T1000 (cell line): ENCODE results near the gene PRPF31.
"Not testable (repeated sequence)": the region's sequence is repeated elsewhere in the genome, so short reads cannot be mapped to it uniquely, and the experiment has no call there.

ENCODE experiments used
- DNase-seq: peaks from one replicate; lab custom pipeline; 2025; ENCODE audit warnings: mixed read lengths; lab: John Stamatoyannopoulos, UW

PRPF31 gene

DNA sequence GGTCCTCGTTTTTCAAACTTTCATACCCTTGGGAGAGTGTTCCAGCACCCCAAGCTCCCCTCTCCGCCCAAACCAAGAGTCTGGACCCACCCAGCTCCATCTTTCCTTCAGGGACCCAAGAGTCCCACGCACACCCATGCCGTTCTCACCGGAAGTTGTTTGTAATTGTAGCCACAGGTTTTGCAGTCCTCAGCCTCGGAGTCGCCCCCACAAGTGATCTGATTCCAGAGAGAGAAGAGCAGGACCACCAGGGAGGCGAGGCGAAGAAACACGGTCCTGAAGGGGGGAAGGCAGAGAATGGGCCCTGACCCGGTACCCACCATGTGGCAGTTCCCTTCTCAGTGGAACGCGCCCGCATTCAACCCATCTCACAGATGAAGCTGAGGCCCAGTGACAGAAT, 47.3 kb downstream of the PRPF31 start:
- DNase-seq, result no peak

DNA sequence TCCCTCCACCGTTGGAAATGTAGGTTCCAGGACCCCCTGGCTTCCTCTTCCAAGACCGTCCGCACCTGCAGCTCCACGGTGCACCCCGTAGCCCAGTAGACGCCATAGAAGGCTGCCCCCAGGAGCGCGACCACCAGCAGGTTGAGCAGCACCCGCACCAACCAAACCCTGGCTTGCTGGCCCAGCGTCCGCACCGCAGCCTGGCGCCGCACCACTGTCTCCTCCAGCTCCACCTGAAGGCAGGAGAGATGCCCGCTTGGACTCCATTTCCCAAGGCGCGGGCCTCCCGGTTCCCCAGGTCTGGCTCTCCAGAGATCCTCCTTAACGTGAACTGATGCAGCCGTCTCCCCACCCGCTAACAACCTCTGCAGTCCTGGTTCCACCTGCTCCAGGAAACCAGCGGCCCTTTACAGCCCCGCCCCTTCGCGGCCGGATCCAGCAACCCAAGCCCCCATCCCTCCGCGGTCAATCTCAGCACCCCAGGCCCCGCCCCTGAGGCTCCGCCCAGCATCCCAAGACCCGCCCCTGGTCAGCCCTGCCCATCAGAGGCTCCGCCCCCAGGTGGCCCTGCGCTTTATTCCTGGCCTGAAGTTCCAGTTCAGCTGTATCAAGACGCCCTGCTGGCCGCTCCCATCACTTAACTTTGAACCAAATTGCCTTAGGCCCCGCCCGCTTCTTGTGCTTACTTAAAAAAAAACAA, 49.0 kb downstream of the PRPF31 start:
- DNase-seq, result peak; percentile 49

DNA sequence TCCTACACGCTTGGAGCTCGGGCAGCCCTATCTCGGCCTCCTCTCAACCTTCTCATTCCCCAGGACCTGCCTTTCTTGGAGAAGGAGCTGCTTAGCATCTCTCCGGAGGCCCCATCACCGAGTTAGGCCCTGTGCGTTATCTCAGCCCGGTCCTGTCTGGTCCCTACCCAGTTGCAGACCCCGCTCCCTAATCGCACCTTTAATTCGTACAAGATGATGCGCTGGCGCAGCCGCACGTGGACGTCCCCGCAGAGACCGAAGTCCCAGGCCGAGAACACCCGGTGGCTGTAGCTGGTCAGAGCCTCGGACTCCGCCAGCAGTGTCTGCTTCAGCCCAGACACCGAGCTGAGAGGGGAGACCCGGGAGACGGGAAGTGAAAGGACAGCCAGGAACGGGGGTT, 49.7 kb downstream of the PRPF31 start:
- no peak for DNase-seq

DNA sequence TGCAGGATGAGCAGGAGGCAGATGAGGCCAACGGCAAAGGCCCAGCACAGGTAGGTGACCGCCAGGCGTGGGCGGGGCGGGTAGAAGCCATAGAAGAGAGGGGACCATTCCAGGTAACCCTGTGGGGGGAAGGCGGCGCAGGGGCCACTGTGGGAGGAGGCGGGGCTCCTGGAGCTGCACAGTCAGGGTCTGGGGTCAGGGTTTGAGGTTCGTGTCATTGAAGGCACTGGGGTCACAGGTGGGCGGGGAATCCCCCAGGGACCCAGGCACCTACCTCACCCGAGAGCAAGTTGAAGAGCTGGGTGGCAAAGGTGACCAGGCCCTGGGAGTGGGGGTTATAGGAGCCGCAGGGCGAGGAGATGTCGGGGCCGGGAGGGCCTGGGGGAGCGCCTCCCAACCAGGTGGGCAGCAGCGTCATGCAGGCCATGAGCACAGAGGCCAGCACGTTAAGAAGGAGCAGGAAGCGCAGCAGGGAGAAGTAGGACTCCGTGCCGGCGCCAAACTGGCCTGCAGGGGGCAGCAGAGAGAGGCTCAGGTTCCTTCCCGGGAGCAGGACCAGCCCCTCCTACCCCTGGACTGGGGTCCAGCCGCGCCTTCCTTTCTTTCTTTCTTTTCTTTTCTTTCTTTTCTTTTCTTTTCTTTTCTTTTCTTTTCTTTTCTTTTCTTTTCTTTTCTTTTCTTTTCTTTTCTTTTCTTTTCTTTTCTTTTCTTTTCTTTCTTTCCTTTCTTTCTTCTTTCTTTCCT, 52.8 kb downstream of the PRPF31 start:
- peak; percentile 79 for DNase-seq

DNA sequence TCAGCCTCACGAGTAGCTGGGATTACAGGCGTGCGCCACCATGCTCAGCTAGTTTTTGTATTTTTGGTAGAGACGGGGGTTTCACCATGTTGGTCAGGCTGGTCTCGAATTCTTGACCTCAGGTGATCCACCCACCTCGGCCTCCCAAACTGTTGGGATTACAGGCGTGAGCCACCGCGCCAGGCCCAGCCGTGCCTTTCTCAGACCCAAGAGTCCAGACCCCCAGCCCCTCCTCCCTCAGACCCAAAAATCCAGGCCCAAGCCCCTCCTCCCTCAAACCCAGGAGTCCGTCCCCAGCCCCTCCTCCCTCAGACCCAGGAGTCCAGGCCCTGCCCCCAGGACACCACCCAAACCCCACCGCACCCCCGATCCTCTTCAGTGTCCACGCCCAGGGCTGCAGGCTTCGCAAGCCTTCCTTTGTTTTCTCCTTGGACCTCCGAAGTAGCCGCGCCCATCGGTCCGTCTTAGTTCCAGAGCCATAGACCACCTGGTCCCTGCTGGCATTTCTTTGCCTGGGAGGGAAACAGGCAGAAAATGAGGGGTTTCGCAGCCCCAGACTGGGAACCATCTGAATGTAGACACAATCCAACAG, 53.7 kb downstream of the PRPF31 start:
- DNase-seq, result no peak

DNA sequence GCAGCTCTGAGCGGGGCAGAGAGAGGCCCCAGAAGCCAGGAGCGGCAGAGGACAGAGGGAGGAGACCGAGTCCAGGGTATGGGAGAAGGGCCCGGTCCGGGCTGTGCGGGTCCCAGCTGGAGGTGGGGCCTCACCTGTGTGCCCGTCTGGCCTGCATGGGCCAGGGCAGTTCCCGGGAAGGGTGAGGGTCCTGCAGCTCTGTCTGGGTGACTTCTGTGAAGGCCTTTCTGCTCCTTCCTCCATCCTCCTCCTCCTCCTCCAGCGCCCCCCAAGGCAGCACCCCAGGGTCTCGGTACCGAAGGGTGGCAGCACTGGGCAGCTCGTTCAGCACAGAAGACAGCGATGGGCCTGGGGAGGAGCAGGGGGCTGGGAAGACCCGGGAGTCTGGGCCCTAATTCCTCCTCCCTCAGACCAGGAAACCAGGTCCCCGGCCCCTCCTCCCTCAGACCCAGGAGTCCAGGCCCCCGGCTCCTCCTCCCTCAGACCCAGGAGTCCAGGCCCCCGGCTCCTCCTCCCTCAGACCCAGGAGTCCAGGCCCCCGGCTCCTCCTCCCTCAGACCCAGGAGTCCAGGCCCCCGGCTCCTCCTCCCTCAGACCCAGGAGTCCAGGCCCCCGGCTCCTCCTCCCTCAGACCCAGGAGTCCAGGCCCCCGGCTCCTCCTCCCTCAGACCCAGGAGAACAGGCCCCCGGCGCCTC, 56.3 kb downstream of the PRPF31 start:
- not testable (repeated sequence) for DNase-seq

DNA sequence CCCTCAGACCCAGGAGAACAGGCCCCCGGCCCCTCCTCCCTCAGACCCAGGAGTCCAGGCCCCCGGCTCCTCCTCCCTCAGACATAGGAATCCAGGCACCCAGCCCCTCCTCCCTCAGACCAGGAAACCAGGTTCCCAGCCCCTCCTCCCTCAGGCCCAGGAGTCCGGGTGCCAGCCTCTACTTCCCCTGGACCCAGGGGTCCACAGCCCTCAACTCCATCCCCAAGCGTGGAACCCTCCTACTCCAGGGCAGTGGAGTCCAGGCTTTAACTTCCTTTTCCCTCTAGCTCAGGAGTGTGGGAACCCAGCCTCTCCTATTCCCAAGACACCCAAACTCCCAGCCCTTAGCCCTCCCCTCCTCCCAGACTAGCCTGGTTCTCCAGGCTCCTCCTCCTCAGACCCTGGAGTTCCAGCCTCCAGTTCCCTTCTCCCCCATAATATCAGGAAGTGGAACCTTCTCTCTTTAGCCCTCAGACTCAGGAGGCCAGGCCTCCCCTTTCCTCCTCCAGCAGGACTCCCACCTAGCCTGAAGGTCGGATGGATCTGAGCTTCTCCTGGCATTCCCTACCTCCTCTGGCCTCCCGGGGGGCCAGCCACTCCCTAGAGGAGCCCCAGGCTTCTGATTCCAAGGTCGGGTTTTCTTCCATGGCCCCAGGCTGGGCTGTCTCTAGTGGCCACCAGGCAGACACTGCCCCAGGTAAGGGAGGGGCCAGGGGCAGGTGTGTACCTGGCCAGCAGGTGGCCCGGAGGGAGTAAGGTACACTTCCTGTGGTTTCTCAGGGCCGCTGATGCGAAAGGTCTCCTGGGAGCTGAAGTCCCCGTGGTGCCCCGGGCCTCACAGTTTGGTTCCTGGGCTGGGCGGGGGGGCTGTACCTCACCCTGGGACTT, 57.2 kb downstream of the PRPF31 start, which contains the start of gene TMC4:
Gene TMC4 (minus strand): TSS at position 690 of the 888 bp plus-strand sequence. CDS start 43 bp downstream, at position 647.
- DNase-seq, result no peak

DNA sequence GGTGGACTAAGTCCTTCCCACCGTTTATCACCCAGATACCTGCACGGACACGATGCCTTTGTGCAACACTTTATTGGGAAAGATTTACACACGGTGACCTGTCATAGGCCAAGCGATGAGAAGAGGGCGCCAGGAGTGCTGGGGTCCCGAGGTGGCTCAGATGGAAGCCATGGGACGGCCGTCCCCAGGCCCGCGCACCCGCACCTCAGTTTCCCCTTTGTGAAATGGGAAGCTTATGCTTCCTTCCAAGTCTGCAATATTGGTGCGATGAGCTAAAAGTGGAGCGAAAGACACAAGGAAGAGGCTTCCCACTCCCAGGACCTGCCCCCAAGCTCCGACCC, 57.8 kb downstream of the PRPF31 start:
- no peak for DNase-seq

DNA sequence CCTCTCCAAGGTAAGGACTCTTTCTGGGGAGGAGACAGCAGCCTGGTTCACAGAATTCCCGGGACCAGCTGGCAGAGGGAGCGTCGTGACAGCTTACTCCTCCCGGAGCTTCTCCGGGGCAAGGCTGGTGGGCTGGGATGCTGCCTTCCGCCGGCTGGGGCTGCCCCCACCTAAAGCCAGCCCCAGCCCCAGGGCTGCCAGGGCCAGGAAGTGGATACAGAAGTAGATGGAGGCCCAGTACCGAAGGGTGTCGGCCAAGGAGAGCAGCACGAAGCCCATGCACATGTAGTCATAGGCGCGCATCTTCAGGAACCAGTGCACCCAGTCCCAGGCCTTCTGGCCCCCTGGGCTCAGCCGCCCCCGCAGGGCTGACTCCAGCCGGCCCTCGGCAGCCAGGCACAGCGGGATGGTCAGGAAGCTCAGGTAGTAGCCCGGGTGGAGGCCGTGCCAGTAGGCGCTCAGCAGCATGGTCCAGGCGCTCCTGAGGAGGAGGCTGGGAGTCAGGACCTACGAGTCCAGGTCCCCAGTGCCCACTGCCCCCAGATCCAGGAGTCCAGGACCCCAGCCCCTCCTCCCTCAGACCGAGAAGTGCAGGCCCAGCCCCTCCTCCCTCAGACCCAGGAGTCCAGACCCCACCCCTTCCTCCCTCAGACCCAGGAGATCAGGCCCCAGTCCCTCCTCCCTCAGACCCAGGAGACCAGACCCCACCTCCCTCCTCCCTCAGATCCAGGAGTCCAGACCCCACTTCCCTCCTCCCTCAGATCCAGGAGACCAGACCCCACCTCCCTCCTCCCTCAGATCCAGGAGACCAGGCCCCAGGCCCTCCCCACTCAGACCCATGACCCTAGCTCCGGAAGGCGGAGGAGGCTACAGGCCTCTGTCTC, 58.6 kb downstream of the PRPF31 start:
- no peak for DNase-seq

DNA sequence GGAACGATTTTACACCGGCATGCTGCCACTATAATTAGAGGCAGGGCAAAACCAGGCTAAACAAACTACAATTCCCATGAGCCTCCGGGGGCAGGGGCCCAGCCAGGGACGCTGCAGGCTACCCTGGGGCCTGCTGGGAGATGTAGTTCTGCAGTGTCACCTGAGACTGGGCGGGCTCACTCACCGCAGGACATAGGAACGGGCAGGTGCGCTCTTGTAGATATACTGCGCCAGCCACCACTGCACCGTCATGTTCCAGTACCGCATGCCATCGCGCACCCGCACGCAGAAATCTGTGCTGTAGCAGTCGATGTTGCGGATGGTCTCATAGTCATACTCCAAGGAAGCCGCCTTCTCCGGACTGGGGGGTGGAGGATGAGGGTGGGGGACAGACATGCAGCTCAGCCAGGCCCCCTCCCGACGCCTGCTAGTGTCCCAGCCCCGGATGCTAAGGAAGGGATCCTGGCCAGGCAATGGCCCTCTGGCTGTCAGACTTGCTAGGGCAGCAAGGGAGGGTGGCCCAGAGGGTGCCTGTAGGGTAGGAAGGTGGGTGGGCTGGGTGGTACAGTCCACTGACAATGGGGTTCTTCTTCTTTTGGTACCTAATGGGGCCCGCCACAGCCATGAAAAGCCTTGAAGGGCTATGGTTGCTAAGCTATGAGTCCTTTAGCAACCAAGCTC, 63.2 kb downstream of the PRPF31 start:
- DNase-seq, result no peak

DNA sequence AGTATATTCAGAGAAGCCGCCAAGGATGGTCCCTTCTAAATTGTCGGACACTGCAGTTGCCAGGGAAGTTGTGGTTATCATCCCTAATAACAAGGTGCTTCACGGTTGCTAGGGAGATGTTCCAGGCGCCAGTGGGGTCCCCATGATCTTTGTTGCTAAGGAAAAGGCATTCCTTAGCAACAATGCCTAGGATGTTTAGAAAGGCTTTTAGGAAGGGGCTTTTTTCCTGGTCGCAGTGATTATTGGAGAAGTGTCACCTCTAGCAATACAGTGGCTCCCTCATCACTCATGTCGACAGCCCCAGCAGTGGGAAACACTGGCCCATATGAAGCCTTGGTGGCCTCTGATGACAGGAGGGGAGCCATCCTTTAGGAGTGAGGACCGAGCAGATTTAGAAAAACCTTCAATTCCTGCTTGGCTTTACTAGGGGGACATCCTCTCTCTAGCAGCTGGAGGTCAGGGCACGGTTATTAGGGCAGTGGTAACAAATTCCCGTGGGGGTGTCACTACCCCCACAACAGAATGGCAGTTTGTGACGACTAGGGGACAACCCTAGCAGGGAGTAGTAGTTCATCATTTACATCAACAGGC, 63.8 kb downstream of the PRPF31 start:
- no peak for DNase-seq

DNA sequence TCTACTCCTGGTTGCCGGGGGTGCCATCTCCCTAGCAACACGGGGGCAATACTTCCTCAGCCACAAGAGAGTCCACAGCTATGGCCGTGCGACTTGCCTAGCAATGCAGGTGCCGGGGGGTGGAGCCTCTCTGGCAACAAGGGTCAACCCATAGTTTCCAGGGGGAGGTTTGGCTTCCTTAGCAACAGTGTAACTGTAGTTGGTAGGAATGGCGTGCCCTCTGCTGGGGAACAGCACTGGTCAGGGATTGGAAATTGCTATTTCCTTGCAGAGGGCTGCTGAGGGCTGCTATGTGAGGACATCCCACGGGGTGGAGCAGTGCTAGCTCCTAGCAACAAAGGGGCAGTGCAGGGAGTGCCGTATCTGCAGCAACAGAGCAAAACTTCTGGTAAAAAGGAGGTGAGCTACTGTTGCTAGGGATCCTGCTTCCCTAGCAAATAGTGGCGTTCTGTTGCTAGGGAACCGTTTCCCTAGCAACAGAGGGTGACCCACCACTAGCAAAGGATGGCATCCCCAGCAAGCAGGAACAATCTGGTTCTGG, 64.4 kb downstream of the PRPF31 start:
- no peak for DNase-seq

DNA sequence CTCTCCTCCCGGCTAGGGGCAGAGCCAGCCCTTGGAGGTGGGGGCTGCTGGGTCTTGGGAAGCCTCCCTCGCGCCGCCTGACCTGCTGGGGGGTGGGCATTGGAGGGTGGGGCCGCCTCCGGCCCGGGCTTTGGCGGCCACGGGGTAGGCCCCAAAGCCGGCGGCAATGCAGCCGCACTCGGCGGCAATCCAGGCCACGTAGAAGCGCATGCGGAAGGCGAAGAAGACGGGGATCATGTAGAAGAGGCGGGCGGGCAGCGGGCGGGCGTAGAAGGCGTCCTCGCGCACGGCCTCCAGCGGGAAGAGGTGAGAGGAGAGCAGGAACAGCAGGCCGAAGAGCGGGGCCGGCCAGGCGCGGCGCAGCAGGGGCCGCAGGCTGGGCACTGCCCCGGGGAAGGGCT, 65.1 kb downstream of the PRPF31 start:
- no peak for DNase-seq
